HG02588 (cell line): ENCODE measurements around the gene SLC31A1.
"Not testable (repeated sequence)": the region's sequence is repeated elsewhere in the genome, so short reads cannot be mapped to it uniquely, and the experiment has no call there.

Experiments used
- ATAC-seq: cut with Tn5 transposase; IDR thresholded peaks from one replicate; pipeline ENCODE4 v1.9.1; 2021; ENCODE audit warnings: mild to moderate bottlenecking, moderate library complexity; ENCODE audit not compliant: unreplicated experiment

Gene SLC31A1

DNA sequence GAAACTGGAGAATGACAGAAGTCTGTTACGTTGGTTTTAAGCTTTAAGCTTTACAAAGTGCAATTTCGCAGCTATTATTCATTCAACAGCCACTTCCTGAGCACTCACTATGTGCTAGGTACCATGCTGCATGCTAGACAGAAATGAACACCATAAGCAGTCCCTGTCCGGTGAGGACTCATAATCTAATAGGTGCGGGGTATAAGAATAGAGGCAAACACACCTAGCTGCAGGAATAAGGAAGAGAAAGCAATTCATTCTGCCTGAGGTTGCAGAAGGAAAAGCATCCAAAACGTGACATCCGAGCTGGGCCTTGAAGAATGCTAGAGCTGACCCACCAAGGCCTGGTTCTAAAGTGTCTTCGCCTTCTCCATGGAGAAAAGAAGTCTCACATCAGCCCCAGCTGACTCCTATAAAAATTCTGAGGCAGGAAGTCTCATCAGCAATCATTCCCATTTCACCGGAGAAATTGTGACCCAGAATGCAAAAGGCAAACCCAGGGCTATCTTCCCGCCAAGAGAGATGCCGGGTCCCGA, 809 bp upstream of the SLC31A1 start:
- no peak for ATAC-seq

DNA sequence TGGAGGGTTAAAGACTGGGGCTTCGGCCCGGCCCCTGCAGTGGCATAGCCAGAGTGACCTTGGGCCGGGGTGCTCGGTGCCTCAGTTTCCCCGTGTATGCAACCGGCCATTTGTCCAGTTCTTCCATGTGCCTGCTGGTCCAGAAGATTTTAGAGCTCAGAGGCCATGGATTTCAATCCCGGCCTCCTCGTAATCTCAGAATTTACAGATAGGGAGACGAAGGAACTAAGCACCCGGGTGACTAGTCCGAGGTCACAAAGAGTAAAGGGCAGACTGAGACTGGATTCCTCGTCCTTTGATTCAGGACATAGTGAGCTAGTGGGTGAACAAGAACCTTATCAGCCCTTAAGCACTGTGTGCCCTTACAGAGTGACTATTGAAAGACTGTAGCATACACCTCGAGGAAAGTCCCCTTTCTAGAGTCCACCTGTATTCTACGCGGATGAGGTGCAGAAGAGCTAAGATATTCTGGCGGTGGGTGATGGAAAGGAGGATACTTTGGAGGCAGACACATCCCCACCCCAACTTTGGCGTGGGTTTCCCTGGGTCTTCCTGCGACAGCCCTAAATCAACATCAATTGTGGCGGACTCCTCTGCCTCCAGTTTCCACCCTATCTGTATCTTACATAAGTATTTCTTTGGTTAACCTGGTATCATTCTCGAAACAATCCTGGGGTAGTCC, 597 bp downstream of the SLC31A1 start:
- ATAC-seq = no peak

DNA sequence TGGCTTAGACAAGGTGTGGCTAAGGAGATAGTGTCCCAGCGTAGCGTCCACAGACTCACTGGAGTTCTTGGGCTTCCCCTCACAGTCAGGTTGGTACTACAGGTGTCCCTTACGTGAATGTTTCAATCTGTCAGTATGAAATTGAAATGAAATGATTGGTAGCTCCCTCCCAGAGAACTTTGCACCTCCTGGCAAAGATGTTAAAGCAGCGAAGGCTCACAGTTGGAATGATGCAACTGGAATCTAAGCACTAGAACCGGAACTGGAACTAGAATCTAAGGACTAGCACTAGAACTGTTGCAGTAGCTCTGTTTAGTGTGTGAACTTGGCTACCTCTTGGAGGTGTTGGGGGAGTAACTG, 1.1 kb downstream of the SLC31A1 start:
- ATAC-seq = no peak

DNA sequence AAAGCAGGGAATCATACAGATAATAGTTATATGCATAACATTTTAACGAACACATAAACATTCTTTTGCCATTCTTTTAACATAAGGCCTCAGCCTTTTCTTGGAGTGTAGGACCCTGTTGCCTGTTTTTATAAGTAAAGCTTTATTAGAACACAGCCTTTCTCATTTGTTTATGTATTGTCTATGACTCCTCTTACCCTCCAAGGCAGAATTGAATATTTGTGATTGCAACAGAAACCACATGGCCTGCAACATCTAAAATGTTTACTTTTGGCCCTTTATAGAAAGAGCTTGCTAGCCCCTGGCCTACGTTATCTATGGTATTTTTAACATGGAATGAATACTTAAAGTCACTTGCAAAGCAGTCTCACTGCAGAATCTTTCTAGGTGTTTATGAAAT, 2.6 kb downstream of the SLC31A1 start:
- no peak for ATAC-seq

GRCh38 chr9:113227436-113227835, 6.1 kb downstream of the SLC31A1 start:
- ATAC-seq = no peak

DNA sequence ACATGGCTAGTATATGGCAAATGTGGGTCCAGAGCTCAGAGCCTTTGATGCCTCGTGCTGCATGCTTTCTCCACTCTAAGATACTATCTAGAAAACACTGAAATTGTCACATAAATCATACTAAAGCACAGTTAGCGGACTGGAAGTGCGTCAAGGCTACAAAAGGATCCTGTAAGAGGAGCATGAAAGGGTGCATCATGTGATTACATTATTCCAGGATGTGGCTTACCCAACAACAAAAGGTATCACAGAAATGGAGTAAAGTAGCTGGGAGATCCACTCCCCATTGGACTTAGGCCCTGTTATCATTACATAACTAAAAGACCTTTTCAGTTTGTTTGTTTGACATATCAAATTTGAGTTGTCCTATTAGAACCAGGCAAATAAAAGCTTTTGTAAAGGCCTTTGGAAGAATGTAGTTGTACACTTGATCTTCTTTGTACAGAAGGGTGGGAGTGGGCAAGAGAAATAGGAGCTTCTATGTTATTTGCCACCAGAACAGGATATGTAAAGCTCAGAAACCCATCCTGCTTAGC, 6.9 kb downstream of the SLC31A1 start:
- no peak for ATAC-seq

DNA sequence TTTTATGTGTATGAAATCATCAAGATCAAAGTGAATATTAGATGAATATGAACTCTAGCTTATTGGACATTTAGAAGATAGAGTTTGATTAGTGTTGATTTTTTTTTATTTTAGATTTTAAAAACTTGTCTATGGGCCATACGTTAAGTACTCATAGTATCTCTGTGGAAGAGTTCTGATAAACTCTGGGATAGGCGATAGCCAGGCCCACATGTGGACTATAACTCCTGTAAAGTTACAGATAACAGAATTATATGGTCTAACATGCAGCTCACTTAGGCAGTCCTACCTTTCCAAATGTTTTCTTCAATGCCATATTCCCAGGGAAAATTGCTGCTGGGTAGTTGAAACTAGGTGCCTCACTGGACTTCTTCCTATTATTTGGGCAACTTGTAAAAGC, 10.4 kb downstream of the SLC31A1 start:
- ATAC-seq = no peak

- not testable (repeated sequence) for ATAC-seq
These were observed 14.4 kb downstream of the SLC31A1 start for GRCh38 chr9:113235701-113236255.

DNA sequence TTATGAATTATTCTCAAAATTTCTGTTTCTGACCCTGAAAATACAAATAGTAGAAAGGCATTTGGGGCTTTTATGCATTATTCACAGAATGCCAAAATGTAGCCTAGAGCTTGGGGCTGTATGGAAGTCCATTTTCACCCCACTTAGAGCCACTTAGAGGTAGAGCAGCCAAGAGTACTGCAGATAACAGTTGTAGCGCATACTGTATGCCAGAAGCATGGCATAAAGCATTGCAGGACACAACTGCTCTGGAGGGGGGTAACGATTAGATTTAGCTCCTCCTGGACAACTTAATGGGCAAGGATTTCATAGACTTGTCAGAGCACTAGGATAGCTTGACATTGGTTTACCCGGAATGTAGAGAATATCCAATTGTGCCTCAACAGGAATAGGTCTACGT, 15.7 kb downstream of the SLC31A1 start:
- no peak for ATAC-seq

DNA sequence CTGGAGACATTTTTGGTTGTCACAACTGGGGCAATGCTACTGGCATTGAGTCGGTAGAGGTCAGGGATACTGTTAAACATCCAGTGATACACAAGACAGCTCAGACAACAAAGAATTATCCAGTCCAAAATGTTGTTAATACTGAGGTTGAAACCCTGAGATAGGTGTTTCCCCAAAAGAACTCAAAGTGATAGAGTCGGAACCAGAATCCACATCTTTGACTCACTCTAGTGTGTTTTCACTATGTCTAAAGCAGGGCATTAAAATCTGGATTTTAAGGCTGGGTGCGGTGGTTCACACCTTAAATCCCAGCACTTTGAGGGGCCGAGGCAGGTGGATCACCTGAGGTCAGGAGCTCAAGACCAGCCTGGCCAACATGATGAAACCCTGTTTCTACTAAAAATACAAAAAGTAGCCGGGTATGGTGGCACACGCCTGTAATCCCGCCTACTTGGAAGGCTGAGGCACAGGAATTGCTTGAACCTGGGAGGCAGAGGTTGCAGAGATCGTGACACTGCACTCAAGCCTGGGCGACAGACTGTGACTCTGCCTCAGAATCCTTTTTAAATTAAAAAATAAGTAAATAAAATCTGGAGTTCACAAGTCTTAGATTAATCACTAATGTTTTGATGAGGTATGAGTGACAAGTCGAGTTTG, 17.0 kb downstream of the SLC31A1 start:
- ATAC-seq = no peak

- ATAC-seq = no peak
These were observed 17.5 kb downstream of the SLC31A1 start for GRCh38 chr9:113238859-113239232.

- ATAC-seq = no peak
These were observed 19.8 kb downstream of the SLC31A1 start for GRCh38 chr9:113241161-113241560.

- no peak for ATAC-seq
These were observed 23.2 kb downstream of the SLC31A1 start for GRCh38 chr9:113244556-113244955.

DNA sequence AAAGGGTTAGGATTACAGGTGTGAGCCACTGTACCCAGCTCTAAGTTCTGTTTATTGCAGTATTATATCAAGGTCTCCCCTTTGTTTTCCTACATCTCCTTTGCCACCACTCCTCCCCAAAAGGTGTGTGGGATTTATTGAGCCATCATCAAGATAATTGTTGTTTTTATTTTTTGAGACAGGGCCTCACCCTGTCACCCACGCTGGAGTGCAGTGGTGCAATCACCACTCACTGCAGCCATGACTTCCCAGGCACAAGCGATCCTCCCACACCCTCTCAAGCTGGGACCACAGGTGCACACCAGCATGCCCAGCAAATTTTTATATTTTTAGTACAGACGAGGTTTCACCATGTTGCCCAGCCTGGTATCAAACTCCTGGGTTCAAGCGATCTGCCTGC, 24.6 kb downstream of the SLC31A1 start:
- no peak for ATAC-seq

DNA sequence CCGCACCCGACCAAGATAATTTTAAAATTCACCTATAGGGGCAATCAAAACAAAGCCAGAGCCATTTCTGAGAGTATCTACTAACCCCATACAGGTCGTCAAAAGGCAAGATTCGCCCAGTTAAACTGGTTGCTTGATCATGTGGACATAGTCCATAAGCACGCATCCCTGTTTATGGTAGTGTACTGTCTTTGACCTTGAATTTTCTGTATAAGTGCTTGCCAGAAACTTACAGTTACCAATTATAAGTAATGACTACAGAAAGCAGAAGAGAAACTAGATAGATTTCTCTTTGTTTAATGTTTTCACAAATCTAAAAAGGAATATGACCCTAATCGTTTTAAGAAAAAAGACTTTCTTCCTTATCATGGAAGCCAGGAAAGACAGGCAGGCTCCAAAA, 25.6 kb downstream of the SLC31A1 start:
- no peak for ATAC-seq

DNA sequence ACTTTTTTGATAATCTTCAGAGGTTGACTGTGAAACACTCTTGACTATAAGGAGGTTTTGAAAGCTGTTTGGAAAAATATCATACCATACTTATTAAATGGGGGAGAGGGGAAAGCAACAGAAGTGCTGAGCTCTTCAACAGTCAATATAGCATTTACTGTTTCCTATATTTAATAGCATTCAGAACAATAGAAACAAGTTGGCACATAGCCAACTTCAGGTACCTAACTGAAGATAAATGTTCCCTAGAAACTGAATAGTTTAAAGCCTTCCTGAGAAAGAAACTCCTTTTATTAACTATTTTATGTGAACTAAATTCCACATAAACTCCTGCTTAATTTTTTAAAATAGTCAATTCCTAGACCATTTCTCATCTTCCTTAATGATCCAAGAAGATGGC, 26.3 kb downstream of the SLC31A1 start:
- no peak for ATAC-seq

DNA sequence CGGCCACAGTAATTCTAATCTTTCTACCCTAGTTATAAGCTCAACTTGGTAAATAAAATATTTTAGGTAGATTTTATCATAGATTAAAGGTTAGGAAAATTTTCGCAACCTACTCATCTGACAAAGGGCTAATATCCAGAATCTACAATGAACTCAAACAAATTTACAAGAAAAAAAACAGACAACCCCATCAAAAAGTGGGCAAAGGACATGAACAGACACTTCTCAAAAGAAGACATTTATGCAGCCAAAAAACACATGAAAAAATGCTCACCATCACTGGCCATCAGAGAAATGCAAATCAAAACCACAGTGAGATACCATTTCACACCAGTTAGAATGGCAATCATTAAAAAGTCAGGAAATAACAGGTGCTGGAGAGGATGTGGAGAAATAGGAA, 28.3 kb downstream of the SLC31A1 start:
- not testable (repeated sequence) for ATAC-seq

GRCh38 chr9:113250807-113251206, 29.5 kb downstream of the SLC31A1 start:
- ATAC-seq = no peak

DNA sequence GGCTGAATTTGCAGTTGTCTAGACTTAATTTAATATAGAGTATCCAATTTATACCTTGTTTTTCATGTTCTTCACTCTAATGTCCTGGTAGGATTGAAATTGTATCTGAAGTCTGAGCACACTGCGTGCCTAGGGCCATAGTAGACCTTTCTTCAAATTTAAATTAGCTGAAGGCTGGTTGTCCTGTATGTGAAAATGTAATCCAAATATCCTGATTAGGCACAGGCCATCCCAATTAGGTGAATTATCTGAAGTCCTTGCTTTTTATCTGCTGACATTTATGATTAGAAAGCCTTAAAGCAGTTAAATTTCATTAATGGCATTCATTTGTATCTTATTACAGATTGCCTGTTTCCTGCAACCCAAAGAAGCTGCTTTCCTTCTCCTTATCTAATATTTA, 33.6 kb downstream of the SLC31A1 start:
- ATAC-seq = no peak

DNA sequence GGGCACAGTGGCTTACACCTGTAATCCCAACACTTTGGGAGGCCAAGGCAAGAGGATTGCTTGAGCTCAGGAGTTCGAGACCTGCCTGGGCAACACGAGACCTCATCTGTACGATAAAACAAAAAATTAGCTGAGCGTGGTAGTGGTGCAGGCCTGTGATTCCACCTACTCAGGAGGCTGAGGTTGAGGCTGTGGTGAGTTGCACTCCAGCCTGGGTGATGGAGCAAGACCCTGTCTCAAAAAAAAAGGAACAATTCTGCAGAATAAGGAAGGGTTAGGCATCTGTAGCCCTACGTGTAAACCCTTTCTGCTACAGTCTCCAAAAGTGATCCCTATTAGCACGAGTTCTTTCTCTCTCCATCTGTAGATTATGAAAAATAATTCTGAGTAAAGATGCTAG, 34.1 kb downstream of the SLC31A1 start:
- no peak for ATAC-seq

DNA sequence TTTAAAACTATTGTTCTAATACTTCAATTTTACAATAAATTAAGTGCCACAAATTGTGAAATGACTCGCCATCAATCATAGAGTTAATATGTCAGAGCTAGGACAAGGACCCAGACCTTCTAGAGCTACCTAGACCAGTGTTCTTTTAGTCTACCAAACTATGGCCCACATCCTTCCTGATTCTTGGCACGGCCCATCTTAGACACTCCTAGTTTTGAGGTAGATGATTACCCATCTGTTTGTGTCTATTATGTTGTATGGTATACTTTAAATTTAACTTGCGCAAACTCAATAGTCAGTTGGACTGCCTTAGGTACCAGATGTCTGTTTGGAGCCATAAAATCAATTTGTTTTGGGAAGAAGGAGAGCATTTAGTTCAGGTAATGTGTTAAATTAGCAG, 36.5 kb downstream of the SLC31A1 start:
- ATAC-seq = no peak

DNA sequence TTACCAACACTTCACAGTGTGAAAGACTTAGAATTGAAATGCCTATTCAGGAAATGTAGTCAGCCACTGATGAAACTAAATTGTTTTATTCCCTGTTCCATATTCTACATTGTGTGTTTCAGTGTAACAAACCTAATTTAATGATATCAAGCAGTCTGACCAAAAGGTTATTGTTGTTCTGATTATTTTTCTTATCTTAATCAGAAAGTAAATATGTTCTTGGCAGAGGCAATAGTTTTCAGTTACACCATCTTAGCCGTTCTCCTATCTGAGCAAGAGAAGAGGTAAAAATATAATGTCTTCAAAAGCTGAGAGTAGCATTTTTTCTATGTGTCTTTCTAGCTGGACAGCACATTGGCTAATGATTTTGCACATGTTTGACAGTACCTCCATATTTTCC, 36.9 kb downstream of the SLC31A1 start:
- ATAC-seq = no peak
